GM18520 (cell line): ENCODE data around the gene HOXD1.

Experiments
- ATAC-seq: cut with Tn5 transposase; IDR thresholded peaks from one replicate; pipeline ENCODE4 v1.9.1; 2021; ENCODE audit not compliant: unreplicated experiment

Gene HOXD1

DNA sequence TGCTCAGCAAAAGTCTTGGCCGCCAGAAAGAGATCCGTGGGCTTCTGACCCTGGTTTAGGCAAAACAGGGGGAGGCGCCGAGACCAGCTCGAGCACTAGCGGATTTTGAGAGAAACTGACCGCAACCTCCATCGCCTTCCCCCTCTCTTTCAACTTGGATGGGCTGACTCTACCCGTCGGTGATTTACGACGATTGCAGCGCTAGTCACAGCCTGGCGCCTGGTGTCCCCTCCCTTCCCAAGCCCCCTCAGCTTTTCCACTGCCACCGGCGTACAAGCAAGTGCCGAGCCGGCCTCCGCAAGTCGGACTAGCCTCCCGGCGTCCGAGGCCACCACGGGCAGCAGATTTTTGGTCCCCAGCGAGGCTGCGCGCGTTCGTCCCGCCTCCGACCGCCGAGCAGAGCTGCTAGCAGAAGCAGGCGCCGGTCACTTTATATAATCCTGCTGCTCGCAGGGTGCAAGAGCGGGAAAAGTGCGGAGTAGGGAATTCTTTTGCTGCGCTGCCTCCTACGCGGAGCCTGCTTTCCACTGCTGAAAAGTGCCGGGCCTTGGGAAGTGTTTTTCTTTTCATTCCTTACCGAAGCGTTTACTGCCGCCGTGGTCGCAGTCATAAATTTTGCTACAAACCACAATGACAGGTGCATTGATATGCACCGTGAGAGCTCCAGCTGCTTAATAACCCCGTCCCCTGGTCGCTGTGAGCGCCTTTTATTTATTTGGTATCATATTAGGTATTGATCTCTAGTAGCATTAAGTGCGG is 23.7 kb upstream of the HOXD1 start:
- no peak for ATAC-seq

DNA sequence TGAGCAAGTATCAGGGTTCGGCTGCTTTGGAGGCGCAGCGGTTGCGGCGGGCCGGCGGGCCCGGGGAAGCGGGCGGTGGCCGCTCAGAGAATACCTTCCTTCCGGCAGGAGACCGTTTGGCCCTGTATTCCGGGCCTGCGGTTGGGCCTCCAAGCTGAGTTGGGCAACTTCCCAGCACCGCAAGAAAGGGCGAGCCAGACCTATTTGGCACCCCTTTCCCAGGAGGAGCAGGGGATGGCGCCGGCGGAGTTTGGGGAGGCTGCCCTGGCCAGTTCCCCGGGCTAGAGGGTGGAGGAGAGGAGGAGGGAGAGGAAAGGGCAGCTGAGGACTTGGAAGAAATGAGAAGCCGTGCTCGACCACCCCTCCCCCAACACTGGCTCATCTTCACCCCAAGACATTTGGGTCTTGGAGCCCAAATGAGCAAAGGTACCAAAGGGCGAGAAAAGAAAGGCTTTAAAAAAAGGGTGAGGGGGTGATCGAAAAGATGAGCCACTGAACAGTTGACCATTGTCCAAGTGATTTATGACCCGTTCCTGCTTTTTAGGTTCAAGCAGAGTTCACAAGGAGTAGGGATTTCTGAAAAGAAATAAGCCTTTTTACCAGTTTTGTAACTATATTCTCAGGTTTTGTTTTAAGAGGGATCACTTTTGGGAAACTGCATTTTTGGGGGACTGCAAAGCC is 23.0 kb upstream of the HOXD1 start:
- no peak for ATAC-seq

DNA sequence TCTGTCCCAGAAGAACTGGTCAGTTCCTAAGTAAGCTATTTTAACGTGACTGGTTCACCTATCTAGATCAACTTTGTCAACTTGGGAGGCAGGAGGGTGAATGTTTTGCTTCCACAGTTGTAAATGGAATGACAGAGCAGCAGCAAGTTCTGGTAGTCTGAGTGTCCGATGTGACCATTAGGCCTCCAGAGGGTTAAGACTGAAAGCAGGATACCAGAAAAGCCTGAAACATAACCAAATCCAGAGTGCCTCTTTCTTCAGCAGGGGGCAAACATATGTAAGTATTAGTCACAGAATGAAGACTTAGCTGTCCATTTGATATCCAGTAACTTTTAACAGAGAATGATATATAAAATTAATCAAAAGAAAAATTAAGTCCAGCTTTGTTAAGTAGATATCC is 22.2 kb upstream of the HOXD1 start:
- ATAC-seq = no peak

DNA sequence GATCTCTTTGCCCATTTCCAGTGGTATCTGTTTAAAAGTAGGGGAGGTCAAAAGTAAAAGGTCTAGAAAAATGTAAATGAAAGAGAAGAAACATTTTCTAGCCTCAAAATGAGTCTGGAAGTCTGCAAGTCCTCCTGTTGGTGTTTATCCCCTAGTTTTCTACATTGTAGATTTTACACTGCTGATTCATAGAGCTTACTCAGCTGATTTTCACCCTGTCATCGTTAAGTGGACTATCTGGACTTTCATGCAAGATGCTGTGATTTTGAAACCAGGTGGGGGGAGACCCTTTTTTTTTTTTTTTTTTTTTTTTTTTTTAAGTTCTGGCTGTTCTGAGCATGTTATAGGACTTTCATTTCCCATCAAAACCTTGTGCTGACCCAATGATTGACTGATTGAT is 21.1 kb upstream of the HOXD1 start:
- no peak for ATAC-seq

DNA sequence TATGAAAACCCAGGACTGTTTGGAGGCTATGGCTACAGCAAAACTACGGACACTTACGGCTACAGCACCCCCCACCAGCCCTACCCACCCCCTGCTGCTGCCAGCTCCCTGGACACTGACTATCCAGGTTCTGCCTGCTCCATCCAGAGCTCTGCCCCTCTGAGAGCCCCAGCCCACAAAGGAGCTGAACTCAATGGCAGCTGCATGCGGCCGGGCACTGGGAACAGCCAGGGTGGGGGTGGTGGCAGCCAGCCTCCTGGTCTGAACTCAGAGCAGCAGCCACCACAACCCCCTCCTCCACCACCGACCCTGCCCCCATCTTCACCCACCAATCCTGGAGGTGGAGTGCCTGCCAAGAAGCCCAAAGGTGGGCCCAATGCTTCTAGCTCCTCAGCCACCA is 19.3 kb upstream of the HOXD1 start:
- ATAC-seq = no peak

DNA sequence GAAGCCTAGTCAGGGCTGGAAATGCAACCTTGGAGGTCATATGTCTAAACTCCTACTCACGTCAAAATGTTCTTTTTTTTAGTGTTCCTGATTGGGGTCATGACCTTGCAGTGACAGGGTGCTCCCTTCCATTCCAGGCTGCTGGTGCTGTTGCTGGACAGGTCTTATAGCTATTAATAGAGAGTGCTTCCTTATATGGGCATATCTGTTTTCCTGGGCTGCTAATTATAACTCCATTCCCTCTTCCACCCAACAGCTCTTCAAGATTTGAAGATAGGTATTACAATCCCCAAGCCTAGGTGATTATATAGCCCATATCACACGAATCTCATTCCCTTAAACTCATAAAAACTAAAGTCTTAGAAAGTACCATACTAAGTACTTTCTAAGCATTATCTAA is 18.8 kb upstream of the HOXD1 start:
- ATAC-seq = no peak

DNA sequence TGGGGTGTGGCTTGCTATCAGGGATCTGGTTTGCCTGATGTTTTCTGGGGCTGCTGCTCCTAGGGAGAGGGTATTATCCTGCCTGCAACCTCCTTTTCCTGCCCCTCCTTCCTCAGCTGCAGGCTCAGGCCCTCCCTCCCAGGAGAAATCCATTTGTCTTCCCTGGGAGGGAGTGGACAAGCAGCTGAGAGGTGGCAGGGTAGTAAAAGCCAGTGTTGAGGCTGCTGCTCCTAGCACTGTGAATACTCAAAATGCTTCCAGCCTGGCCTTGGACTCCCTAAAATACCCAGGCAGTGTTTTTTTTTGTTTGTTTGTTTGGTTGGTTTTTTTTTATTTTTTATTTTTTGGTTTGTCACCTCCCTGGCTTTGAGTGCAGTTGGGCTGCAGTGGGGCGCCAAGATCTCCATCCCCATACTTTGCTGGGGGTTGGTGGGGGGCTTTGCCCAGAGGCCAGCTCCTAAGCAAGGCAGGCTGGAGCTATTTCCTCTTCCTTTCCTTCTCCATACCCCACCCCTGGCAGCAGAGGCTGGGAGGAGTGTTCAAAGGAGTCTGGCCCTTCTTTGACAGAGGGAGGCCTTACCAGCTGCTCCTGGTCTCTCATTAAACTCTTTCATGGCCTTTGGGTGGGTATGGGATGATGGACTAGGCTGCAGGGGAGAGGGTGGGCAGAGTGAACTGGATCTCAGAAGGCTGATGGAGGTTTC is 17.7 kb upstream of the HOXD1 start:
- ATAC-seq = no peak

DNA sequence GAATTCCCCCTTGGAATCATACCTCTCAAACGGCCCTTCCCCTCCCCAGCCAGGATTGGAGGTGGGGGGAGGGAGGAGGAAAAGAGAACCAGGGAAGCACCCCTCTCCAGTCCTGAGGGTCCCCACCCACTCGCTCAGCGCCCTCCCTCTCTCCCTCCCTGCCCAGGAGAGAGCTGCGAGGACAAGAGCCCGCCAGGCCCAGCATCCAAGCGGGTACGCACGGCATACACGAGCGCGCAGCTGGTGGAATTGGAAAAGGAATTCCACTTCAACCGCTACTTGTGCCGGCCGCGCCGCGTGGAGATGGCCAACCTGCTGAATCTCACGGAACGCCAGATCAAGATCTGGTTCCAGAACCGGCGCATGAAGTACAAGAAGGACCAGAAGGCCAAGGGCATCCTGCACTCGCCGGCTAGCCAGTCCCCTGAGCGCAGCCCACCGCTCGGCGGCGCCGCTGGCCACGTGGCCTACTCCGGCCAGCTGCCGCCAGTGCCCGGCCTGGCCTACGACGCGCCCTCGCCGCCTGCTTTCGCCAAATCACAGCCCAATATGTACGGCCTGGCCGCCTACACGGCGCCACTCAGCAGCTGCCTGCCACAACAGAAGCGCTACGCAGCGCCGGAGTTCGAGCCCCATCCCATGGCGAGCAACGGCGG is 17.0 kb upstream of the HOXD1 start:
- ATAC-seq = no peak

DNA sequence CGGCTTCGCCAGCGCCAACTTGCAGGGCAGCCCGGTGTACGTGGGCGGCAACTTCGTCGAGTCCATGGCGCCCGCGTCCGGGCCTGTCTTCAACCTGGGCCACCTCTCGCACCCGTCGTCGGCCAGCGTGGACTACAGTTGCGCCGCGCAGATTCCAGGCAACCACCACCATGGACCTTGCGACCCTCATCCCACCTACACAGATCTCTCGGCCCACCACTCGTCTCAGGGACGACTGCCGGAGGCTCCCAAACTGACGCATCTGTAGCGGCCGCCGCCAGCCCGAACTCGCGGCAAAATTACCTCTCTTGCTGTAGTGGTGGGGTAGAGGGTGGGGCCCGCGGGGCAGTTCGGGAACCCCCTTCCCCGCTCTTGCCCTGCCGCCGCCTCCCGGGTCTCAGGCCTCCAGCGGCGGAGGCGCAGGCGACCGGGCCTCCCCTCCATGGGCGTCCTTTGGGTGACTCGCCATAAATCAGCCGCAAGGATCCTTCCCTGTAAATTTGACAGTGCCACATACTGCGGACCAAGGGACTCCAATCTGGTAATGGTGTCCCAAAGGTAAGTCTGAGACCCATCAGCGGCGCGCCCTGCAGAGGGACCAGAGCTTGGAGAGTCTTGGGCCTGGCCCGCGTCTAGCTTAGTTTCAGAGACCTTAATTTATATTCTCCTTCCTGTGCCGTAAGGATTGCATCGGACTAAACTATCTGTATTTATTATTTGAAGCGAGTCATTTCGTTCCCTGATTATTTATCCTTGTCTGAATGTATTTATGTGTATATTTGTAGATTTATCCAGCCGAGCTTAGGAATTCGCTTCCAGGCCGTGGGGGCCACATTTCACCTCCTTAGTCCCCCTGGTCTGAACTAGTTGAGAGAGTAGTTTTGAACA is 16.2 kb upstream of the HOXD1 start:
- ATAC-seq = no peak

DNA sequence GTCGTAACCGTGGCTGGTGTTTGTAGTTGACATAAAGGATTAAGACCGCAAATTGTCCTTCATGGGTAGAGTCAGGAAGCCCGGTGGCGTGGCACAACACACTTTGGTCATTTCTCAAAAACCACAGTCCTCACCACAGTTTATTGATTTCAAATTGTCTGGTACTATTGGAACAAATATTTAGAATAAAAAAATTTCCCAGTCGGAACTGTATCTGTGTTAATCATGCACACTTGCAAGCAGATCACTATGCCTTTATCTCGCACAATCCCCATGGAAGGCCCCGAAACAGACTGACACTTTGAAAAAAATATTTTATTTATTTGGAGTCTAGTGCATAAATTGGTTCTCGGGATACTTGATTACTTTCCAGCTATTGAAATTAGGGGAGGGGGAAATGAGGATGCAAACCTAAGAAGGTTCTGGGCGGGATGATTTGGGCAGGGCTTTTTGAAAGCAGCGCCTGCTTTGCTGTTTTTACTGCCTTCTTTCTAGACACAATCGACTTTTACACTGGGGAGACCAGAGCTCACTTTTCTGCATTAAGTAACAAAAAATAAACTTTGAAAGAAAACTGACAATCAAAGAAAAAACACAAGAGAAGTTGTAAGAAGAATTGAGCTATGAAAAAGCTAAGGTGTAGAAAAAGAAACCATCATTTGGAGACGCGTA is 15.4 kb upstream of the HOXD1 start:
- ATAC-seq = no peak

DNA sequence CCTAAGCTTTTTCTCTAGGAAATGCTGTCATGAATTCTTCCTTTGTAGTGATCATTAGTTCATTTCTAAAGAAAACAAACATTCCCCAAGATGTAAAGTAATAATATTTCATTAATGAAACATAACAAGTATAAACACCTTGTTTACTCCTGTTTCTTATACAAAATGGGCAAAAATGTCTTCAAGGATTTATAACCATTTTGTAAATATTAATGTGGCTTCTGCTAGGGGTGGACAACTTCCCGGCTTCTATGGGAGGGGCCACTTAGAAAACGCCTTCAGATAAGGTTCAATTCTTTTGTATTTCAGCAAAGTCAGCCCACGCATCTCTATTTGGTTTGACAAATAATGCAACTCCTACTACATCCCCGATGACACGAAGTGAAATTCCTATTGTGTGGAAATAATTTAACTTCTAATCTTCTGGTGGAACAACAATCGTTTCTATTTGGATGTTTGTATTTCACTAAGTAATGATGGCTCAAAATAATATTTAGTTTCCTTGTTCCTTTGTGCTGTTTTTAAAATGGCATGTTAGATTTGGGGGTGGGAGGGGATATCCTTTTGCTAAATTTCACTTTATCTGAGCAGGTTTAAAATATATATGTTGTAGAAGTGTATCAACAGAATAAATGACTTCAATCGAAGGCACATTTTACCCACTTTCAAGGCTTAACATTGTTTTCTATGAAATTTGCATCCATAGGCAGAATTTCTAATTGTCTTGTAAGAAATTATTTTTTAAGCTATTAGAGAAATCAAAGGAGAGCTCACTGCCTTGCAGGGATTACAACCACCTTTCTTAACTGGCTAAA is 14.7 kb upstream of the HOXD1 start:
- no peak for ATAC-seq

DNA sequence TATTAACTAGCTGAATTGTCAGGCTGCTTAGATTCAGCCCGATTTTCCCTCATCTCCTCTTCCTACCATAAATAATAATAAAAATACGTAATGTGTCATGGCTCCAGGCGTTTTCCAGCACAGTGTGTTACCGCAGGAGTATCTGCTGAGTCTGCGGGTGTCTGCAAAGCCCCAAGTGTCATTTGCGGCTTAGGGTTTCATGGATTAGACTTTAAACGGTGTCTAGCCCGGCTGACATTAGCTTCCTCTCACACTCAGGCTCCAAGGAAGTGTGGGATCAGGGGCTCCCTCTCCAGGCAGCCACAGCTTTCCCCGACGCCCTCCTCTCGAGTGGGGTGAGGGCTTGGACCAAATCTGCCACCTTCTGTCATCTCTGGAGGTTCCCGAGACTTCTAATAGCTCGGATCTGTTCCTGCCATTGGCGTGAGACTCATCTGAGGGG is 14.1 kb upstream of the HOXD1 start:
- no peak for ATAC-seq

DNA sequence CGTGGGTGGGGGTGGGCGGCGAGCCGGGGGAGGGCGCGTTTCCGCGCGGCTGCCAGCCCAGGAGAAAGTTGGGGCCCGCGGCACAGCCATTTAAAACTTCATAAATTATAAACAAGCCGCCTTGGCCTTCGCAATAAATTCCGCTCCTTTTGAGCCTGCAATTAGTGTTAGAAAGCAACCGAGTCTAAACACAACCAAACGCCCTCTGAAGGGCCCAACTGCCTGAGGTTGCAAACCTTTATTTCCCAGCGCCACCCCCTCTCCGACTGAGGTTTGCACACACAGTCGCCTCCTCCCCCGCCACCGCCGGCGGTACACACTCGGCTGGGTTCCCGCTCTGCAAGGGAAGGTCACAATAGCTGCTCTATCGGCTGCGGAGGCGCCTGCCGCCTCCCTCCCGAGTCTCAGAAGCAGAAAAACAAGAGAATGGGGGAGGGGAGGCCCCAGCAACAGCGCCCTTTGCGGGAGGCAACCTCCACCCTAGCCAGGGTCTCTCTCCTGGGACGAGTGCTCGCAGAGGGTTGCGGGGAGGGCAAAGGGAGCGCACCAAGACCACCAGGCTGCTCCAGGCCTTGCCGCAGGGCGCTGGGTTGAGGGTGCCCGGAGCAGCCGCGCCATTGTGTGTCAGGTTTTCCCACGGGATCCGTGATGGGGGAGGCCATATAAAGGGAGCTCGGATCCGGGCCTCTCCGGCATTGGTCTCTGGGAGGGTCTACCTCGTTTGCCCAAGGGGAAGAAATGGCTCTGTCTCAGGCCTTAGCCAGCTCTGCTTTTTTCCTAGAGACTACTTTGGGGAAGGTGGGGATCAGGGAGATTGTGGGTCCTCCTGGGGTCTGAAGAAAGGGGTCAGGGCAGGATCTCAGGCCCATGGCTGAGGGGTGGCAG is 13.4 kb upstream of the HOXD1 start:
- no peak for ATAC-seq

DNA sequence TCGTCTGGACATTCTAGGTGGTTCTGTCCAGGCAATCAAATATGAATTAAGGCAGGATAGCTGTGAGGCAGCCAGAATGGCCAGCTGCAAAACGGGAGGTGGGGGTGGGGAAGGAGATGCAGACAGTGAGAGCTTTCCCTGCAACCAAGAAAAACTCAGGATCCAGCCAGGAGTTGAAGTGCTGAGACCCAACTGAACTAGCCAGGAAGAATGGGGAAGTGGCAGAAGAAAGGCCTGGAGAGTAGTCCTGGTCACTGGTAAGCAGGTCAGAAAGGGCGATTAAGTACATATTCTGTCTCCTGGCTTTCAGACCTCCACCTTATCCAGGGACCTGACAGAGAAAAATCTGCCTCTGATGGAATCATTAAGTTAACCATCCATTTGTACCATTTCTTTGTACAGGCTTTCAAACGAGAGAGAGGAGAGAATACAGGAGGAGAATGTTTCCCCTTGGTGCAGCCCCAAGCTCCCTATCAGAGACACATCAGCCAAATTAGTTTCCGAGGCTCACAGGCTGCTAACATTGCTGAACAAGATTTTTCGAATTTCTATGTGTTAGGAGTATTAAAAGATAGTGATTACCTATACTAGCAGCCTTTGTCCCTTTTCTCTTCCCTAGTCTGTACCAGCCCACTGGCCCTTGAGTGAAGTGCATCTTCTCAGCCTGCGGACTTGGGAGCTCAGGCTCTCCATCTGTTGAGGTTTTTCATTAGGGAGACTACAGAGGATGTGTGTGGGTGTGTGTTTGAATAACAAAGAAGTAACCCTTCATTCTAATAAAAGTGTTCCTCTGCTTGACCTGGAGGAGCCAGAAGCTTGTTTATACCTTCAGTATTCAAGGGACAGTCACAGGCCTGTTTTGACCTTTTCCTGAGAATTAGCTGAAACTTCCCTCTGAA is 12.5 kb upstream of the HOXD1 start:
- ATAC-seq = no peak

DNA sequence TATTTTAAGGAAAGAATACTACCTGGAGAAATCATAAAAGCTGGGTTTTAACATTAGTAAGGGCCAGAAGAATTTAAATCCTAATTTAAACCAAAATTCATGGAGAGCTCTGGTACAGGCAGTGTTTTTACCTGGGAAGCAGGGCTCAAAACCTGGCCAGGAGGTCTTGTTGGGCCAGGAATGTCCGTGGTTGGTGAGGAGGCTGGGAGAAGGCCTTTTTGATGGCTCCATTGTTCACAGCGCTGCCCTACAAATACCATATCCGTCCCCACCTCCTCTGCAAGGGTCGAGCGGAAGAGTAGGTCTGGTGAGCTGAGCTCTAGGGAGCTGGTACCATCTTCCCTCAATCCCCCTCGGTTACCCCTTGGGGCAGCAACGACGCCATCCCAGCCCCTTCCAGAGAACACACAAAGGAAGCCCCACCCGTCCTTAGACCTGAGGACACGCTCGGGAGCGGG is 10.9 kb upstream of the HOXD1 start:
- no peak for ATAC-seq

DNA sequence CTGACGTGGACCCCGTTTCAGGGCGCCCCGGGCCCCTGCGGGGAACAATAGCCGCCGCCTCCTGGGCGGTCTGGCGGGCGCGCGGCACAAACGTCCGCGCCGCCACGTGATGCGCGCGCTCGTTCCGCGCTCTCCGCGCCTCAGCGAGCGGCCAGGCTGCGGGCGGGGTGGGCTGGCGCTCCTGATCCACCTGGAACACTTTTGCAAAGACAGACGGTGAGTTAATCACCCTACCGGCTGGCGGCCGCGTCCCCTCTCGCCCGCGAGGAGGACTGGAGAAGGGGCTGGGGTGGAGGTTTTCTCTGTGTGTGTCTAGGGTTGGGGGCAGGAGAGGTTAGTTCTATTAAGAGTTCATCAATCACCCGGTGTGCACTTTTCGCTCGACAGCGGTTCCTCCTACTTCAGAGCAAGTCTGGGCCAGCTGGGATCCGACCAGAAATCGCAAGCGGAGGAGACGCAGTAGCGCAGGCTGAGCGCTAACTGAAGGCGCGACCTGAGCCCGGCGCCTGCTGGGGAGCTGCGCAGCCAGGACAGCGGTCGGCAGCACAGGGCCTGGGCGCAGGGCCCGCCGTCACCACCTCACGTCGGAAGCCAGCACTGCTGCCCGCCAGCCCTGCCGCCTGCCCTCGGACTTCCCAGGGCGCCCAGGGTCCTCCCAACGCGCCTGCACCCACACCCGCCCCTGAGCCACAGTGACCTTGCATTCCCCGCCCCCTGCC is 10.3 kb upstream of the HOXD1 start:
- ATAC-seq = no peak
